Measurements from ENCODE around the gene DACH1. TPM values are rescaled to one million over a fixed set of nuclear protein-coding genes. Genes with fewer than 3 reads are reported as not detected.
A peak's percentile ranks its signal among the peaks of the same experiment; 100 is the strongest.

Gene DACH1
- total and polyA plus RNA-seq, 2 of the 8 experiments (the other 6 are each of a cell fraction or from before 2014, with no cell fraction given) = 0.12 to 0.67 TPM

- TF ChIP-seq EP300 (IDR thresholded peaks at IDR 0.05; ENCODE audit: borderline replicate concordance in 1 of 2, low read depth in 2 of 2, low read length in 2 of 2) (no peak), KDM1A (IDR thresholded peaks at IDR 0.05; ENCODE audit: borderline replicate concordance, low read length) (no peak), CHD2 (IDR thresholded peaks at IDR 0.05; ENCODE audit: low read length) (no peak), FOSL1 (IDR thresholded peaks at IDR 0.05; ENCODE audit: insufficient read depth, low read depth, low read length) (no peak), SIN3A (conservative IDR thresholded peaks at IDR 0.05 in 1 of 2, IDR thresholded peaks at IDR 0.05 in 1 of 2; ENCODE audit: low read depth in 1 of 2, low read length in 2 of 2) (0 out of 4 replicates have a peak, but pooled peaks of 1 of the 2 experiments have one; percentile 10), HDAC2 (IDR thresholded peaks at IDR 0.05; ENCODE audit: borderline replicate concordance in 1 of 2, low read depth in 2 of 2, low read length in 2 of 2) (peak in 1 of 2 experiments; percentile 61; a peak in 1 of 4 replicates), CTCF (IDR thresholded peaks at IDR 0.05; ENCODE audit: control extremely low read depth in 1 of 3, insufficient read depth in 1 of 3, low read depth in 1 of 3, low read length in 3 of 3) (no peak), USF2 (IDR thresholded peaks at IDR 0.05; ENCODE audit: low read length) (no peak), TAF1 (IDR thresholded peaks at IDR 0.05; ENCODE audit: low read depth, low read length) (no peak), RBBP5 (IDR thresholded peaks at IDR 0.05; ENCODE audit: borderline replicate concordance, low read depth, low read length) (no peak; the same call in 1 of the 2 replicates), NRF1 (IDR thresholded peaks at IDR 0.05; ENCODE audit: low read depth, low read length) (no peak), SUZ12 (IDR thresholded peaks at IDR 0.05; ENCODE audit: low read length) (no peak; the same call in 1 of the 2 replicates), EGR1 (IDR thresholded peaks at IDR 0.05; ENCODE audit: borderline replicate concordance, low read depth, low read length) (peak; percentile 22; the same call in 1 of the 2 replicates), KDM4A (IDR thresholded peaks at IDR 0.05; ENCODE audit: low read depth, low read length, severe bottlenecking) (no peak), JUND (IDR thresholded peaks at IDR 0.05; ENCODE audit: low read length) (no peak), CREB1 (IDR thresholded peaks at IDR 0.05) (no peak), POLR2AphosphoS5 (IDR thresholded peaks at IDR 0.05; ENCODE audit: low read depth, low read length) (no peak)
These were observed 2.7 kb downstream of the DACH1 start (continued) for GRCh38 chr13:71864094-71864985.

All from H1 (cell line).